Fibroblast of skin of right quadriceps (primary cell): Measurements from ENCODE around the gene TSHZ1.

Experiments used
- DNase-seq: peaks from one replicate; pipeline ENCODE4 v3.0.0-alpha.2; 2013

Gene TSHZ1

GRCh38 chr18:75249175-75249518 is 38.5 kb downstream of the TSHZ1 start:
- no peak for DNase-seq

GRCh38 chr18:75249672-75250470 is 39.3 kb downstream of the TSHZ1 start:
- no peak for DNase-seq

GRCh38 chr18:75250471-75250821 is 39.8 kb downstream of the TSHZ1 start:
- DNase-seq = no peak

- no peak for DNase-seq
Measured at GRCh38 chr18:75251466-75251865, 40.9 kb downstream of the TSHZ1 start.

- no peak for DNase-seq
Measured at GRCh38 chr18:75252136-75252535, 41.5 kb downstream of the TSHZ1 start.

GRCh38 chr18:75253043-75253442 is 42.4 kb downstream of the TSHZ1 start:
- DNase-seq = no peak

- DNase-seq = no peak
Measured at GRCh38 chr18:75253784-75254183, 43.2 kb downstream of the TSHZ1 start.

GRCh38 chr18:75255094-75255493 is 44.5 kb downstream of the TSHZ1 start:
- no peak for DNase-seq

- no peak for DNase-seq
Measured at GRCh38 chr18:75256376-75256775, 45.8 kb downstream of the TSHZ1 start.

- no peak for DNase-seq
Measured at GRCh38 chr18:75257605-75258004, 47.0 kb downstream of the TSHZ1 start.

GRCh38 chr18:75261430-75262223 is 51.0 kb downstream of the TSHZ1 start:
- DNase-seq = no peak

- no peak for DNase-seq
Measured at GRCh38 chr18:75262511-75262910, 51.9 kb downstream of the TSHZ1 start.

- DNase-seq = no peak
Measured at GRCh38 chr18:75264195-75264594, 53.6 kb downstream of the TSHZ1 start.

- no peak for DNase-seq
Measured at GRCh38 chr18:75264926-75265597, 54.5 kb downstream of the TSHZ1 start.

- DNase-seq = no peak
Measured at GRCh38 chr18:75265872-75266271, 55.3 kb downstream of the TSHZ1 start.

GRCh38 chr18:75267643-75268363 is 57.2 kb downstream of the TSHZ1 start:
- DNase-seq = no peak

- DNase-seq = no peak
Measured at GRCh38 chr18:75268364-75268646, 57.7 kb downstream of the TSHZ1 start.

- DNase-seq = no peak
Measured at GRCh38 chr18:75269124-75269680, 58.6 kb downstream of the TSHZ1 start.

GRCh38 chr18:75269696-75270095 is 59.1 kb downstream of the TSHZ1 start:
- DNase-seq = no peak

- DNase-seq = no peak
Measured at GRCh38 chr18:75271952-75272351, 61.4 kb downstream of the TSHZ1 start.

- no peak for DNase-seq
Measured at GRCh38 chr18:75273817-75274216, 63.2 kb downstream of the TSHZ1 start.

- DNase-seq = no peak
Measured at GRCh38 chr18:75275226-75275625, 64.6 kb downstream of the TSHZ1 start.
